NCI-H524 (cell line): ENCODE measurements around the gene DLGAP1.
A peak's percentile ranks its signal among the peaks of the same experiment; 100 is the strongest.
"Not testable (repeated sequence)": the region's sequence is repeated elsewhere in the genome, so short reads cannot be mapped to it uniquely, and the experiment has no call there.

Source experiments
- DNase-seq, 2 experiments: peaks; one replicate each; lab custom pipeline; 2025; lab: John Stamatoyannopoulos, UW

The DLGAP1 gene

GRCh38 chr18:4385876-4386275, 69.2 kb downstream of the DLGAP1 start:
- no peak for DNase-seq

- DNase-seq = no peak
These were observed 70.2 kb downstream of the DLGAP1 start for GRCh38 chr18:4384932-4385331.

GRCh38 chr18:4374564-4374963, 80.5 kb downstream of the DLGAP1 start:
- DNase-seq = no peak

- DNase-seq = no peak
These were observed 85.4 kb downstream of the DLGAP1 start for GRCh38 chr18:4369705-4370104.

- no peak for DNase-seq
These were observed 94.8 kb downstream of the DLGAP1 start for GRCh38 chr18:4360221-4360715.

GRCh38 chr18:4358618-4359017, 96.5 kb downstream of the DLGAP1 start:
- no peak for DNase-seq

- no peak for DNase-seq
These were observed 97.5 kb downstream of the DLGAP1 start for GRCh38 chr18:4357579-4357978.

- no peak for DNase-seq
These were observed 98.2 kb downstream of the DLGAP1 start for GRCh38 chr18:4356929-4357328.

- DNase-seq = no peak
These were observed 101.2 kb downstream of the DLGAP1 start for GRCh38 chr18:4353853-4354418.

- DNase-seq = peak; percentile 66 to 89
These were observed 102.2 kb downstream of the DLGAP1 start for GRCh38 chr18:4352746-4353551.

- no peak for DNase-seq
These were observed 104.1 kb downstream of the DLGAP1 start for GRCh38 chr18:4351005-4351404.

GRCh38 chr18:4335386-4335785, 119.7 kb downstream of the DLGAP1 start:
- no peak for DNase-seq

- peak; percentile 2 to 47 for DNase-seq
These were observed 122.1 kb downstream of the DLGAP1 start for GRCh38 chr18:4333043-4333442.

- no peak for DNase-seq
These were observed 135.1 kb downstream of the DLGAP1 start for GRCh38 chr18:4319738-4320677.

GRCh38 chr18:4318311-4318710, 136.8 kb downstream of the DLGAP1 start:
- DNase-seq = no peak

- DNase-seq = not testable (repeated sequence)
These were observed 143.2 kb downstream of the DLGAP1 start for GRCh38 chr18:4311945-4312344.

- no peak for DNase-seq
These were observed 144.0 kb downstream of the DLGAP1 start for GRCh38 chr18:4311136-4311535.

- no peak for DNase-seq
These were observed 145.9 kb downstream of the DLGAP1 start for GRCh38 chr18:4309227-4309626.

- no peak for DNase-seq
These were observed 146.5 kb downstream of the DLGAP1 start for GRCh38 chr18:4308576-4308975.

GRCh38 chr18:4299395-4299794, 155.7 kb downstream of the DLGAP1 start:
- DNase-seq = no peak

GRCh38 chr18:4293337-4293736, 161.8 kb downstream of the DLGAP1 start:
- DNase-seq = no peak

- DNase-seq = no peak
These were observed 162.4 kb downstream of the DLGAP1 start for GRCh38 chr18:4292696-4293095.
